IPS-NIHi7 (cell line): ENCODE results near the gene TMC8.
A peak's percentile ranks its signal among the peaks of the same experiment; 100 is the strongest.

ENCODE experiments used
- DNase-seq: peaks from one replicate; pipeline ENCODE4 v3.0.0; 2012; ENCODE audit warnings: mixed read lengths; ENCODE audit errors: extremely low spot score

TMC8 gene

DNA sequence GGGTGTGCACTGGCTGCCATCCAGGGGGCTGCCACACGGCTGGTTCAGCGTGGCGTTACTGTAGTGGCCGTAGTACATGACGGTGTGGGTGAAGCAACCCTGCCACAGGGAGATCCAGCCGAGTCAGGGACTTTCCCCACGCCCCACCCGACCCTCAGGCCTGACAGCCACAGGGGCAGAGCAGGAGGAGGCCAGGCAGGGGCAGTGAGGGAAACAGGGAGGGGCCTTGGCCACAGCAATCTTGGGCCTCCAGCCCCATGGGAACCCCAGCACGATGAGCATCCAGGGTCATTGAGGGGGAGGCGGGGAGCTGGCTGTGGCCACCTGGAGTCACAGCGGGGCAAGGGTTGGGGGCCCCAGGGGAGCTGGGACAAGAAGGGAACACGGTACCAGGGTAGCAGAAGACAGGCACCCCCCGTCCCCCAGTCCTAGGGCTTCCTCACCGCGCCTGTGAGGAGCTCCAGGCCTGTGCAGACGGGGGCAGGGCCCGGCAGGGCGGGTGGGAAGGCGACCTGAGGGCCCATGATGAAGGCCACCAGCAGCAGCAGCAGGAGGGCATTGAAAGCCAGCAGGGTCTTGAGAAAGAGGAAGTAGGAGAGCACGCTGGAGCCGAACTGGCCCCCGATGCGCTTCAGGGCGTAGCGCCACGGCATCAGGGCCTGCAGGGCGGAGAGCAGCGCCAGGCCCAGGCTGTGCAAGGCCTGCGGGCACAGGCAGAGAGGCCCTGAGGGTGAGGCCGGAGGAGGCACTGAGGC is 6.3 kb upstream of the TMC8 start:
- DNase-seq, result no peak

DNA sequence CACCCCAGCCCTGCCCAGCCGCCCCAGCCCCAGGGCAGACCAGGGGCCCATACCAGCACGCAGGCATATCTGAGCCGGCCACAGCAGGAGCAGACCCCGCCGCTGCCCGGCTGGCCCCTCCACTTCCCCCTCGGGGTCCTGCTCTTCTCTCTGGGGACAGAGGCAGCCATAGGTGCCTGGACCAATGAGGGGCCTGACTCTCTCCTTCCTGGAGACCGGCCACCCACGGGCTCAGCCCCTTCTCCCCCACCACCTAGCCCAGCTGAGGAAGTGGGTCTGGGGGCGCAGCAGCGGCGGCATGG is 5.8 kb upstream of the TMC8 start:
- DNase-seq, result no peak

GRCh38 chr17:78125138-78125913 is 5.2 kb upstream of the TMC8 start:
- DNase-seq, result no peak

- DNase-seq, result no peak
These were observed 4.3 kb upstream of the TMC8 start for GRCh38 chr17:78125976-78126894.

DNA sequence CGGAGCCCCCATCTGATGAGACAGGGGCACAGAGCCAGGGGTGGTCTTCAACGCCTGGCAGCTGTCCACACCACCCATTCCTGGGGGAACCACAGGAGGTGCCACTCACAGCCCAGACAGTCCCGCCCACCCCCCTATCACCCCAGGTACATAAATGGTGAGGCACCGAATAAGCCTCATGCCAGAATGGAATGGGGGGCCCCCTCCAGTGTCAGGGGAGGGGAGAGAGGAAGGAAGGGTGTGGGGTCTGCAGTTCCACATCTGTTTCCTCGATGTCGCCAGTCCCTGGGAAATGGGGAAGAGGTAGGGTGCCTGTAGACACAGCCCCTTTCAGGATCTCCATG is 3.7 kb upstream of the TMC8 start:
- no peak for DNase-seq

DNA sequence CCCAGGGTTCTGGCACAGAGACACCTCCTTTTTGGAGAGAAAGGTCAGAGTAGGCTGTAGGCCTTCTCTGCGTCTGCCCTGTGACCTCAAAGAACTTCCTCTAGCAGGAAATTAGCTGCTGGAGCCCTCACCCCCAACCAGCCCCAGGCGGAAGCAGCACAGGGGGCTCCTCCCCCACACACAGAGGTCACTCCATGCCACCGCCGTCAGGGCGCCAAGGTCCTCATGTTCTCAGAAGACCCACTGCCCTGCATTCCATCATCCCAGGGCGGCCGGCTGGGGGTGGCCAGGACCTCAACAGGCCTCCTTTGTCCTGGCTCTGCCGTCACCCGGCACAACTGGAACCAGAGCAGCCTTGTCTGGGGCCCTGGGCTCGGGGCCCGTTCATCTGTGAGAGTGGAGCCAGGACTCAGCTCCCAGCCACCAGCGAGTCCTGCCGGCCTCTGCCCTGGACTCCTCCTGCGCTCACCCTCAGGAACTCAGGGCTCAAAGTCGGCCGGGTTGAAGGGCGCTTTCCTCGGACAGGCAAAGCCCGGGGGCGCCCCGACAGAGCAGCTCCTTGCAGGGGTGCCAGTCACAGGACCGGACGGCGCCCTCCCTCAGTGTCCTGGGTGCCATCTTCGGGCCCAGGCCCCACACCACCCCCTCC is 3.2 kb upstream of the TMC8 start:
- DNase-seq, result peak; percentile 55

- DNase-seq, result peak; percentile 69
These were observed 2.6 kb upstream of the TMC8 start for GRCh38 chr17:78127888-78128550.

- DNase-seq, result peak; percentile 93
These were observed 1.8 kb upstream of the TMC8 start, which contains the start of gene TMC6 for GRCh38 chr17:78128551-78129350. Gene TMC6, minus strand, starts transcription at chr17:78128755. Its CDS starts 1,923 bp downstream, at chr17:78126832.

DNA sequence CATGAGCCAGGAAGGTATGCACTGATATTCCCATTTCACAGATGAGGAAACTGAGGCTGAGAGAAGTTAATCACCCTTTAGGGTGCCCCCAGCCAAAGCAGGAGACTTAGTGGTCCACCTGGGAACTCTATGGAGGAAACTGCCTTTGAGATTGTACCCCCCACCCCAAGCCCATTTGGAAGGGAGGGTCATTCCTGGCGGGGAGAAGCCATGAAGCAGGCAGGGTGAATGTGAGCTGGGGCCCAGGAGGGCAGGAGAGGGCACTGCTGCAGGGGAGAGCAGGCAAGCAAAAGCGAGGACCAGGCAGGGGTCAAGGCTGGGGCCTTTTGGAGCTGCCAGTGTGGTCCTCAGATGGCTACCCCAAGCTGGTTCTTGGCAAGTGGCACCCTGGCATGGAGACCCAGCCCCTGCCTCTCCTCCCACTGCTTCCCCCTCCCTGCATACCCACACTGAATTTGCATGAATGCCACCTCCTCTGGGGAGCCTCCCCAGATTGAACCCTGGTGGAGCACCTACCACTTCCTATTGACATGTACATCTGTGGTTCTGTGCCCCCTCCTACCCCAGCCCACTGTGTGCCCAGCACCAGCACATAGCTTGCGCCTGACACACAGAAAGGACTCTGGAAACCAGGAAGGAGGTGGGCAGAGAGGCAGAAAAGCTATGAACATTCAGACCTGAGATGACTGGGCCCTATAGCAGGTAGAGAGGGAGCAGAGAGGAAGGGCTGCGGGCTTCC is 1.1 kb upstream of the TMC8 start:
- DNase-seq, result no peak

DNA sequence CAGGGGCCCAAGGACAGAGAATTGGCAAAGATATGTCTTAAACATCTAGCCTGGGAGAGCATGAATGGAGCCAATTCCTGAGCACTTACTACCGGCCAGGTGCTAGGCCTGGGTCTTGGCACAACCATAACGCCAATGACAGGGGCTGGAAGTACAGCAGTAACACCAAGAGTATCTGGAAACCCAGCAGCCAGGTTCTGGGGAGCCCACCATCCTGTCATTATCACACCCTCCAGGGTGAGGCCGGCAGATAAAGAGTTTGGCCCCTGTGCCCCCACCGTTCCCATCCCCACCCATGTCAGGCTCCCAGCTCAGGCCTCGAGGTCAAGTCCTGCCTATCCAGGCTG is 508 bp upstream of the TMC8 start:
- DNase-seq, result no peak

GRCh38 chr17:78131172-78132083 is 857 bp downstream of the TMC8 start:
- no peak for DNase-seq

DNA sequence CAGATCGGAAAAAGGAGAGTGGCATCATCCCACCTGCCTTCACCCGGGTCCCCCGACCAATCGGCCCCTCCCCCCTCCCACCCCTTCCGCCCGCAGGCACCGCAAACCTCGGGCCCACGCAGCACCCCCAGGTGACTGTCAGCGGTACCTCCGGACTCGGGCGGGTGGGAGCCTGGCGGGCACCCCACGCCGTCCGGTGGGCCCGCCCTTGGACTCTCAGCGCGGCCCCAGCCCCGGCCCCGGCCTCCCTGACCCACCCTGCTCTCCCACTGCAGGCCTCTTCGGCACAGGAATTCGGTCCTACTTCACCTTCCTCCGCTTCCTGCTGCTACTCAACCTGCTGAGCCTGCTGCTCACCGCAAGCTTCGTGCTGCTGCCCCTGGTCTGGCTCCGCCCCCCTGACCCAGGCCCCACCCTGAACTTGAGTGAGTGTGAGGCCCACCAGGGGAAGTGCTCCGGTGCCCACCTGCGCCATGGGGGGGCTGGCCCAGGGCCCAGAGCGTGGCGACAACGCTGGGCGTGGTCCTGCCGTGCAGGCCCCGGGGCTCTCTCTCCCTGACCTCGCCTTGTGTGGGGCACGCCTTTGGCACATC is 1.6 kb downstream of the TMC8 start:
- peak; percentile 60 for DNase-seq

- DNase-seq, result no peak
These were observed 2.2 kb downstream of the TMC8 start for GRCh38 chr17:78132767-78133178.

DNA sequence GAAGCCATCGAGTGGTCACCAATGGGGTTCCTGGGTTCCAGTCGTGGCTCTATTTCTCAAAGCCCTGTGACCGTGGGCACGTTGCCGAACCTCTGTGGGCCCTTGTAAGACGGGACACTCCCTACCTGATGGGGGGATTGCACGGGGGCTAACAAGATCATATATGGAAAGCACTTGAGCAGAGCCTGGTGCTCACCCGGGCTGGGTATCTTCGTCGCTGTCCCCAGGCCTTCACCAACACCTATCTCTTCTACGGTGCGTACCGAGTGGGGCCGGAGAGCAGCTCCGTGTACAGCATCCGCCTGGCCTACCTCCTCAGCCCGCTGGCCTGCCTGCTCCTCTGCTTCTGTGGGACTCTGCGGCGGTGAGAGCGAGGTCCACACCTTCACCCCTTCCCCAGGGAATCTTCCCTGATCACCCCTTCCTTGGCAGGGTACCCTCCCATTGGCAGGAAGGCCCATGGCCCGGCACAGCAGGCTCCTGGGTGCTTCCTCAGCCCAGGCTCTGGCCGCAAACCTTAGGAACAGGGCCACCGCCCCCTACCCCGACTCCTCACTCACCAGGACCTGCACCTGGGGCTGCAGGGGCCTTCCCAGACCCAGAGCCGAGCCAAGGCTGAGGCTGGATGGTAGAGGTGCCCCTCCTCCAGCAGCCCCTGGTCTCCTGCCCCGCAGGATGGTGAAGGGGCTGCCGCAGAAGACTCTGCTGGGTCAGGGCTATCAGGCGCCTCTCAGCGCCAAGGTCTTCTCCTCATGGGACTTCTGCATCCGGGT is 2.8 kb downstream of the TMC8 start:
- no peak for DNase-seq

DNA sequence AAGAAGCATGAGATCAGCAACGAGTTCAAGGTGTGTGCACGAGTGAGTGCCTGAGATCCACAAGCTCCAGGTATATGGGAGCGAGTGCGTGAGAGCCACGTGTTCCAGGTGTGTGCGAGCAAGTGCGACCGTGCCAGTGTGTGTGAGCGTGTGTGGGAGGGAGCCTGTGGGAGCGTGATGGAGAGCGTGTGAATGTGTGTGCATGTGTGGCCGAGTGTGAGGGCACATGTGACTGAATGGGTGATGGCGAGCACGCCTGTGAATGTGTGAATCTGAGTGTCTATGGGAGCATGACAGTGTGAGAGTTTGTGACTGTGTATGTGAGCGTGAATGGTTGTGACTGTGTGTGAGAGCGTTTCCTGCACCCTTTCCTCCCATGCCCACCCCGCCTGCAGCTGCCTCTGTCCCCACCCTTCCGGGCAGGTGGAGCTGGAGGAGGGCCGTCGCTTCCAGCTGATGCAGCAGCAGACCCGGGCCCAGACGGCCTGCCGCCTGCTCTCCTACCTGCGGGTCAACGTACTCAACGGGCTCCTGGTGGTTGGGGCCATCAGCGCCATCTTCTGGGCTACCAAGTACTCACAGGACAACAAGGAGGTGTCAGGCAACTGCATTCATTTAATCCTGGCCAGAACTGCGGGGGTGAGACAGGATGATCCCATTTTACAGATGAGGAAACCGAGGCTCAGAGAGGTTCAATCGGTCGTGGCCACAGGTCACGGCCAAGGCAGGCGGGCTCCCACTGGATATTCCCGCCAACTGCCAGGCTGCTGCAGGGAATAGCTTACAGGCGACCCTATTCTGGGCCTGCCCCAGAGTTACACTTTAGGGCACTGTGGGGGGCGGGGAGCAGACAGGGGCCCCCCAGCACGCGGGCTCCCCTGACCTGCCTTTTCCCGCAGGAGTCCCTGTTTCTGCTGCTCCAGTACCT is 3.7 kb downstream of the TMC8 start:
- DNase-seq, result peak; percentile 84

GRCh38 chr17:78134899-78135385 is 4.4 kb downstream of the TMC8 start:
- DNase-seq, result no peak
